ENCODE measurements around the gene BCO2.

Gene BCO2

DNA sequence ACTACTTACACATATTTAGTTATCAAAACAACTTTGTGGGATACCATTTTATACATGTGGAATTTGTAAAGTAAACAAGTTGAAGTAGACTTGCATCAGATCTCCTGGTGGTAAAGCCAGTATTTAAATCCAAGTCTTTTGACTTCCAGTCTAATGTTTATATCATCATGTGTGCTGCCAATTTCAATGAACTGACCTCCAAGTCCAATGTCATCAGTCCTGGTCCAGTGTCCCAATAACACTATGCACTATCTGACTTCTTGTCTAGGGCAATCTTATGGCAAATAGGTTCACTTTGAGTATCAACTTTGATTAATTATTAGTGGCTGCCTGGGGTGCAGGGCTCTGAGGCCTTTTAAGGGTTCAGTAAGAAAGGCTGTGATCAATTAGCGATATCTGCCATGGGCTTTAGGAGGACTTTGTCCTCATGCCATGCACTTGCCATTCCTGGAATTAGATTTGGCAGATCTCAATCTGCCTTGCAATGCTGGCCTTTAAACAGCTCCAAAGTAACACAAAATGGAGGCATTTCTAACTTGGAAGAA is 41.3 kb downstream of the BCO2 start:
- peak; percentile 34 for DNase-seq (ENCODE audit: low read depth)

DNA sequence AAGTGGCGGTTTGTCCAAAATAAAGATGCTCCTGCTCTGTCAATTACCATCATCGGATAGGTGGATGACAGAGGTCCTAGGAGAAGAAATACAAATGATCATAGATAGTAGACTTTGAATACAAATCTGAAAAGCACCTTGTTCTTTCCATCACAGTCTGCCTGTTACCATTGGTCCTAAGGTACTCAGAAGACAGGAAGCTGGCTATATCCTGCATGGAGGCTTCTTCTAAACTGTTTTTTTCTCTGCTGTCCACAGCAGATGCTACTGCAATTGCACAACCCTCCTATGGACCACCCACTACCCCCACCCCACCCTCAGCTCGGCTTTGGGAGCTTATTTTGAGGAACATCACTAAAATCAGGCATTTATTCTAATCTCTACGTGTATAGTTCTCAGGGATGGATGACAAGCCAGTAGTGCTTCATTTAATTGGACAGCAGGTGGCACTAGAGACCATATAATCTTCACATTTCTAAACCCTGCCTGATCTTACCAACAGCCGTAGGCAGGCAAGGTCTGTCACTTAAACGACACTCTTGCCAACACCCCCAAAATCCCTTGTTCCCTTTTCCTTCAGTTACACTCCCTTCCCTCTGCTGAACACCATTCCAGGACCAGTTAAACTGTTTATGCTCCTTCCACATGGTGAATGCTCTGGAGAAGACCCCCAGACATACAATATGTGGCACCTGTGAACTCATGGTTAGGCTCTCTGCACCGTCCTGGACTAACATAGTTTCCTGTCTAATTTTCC is 44.3 kb downstream of the BCO2 start:
- peak; percentile 72 for DNase-seq (ENCODE audit: low read depth)

DNA sequence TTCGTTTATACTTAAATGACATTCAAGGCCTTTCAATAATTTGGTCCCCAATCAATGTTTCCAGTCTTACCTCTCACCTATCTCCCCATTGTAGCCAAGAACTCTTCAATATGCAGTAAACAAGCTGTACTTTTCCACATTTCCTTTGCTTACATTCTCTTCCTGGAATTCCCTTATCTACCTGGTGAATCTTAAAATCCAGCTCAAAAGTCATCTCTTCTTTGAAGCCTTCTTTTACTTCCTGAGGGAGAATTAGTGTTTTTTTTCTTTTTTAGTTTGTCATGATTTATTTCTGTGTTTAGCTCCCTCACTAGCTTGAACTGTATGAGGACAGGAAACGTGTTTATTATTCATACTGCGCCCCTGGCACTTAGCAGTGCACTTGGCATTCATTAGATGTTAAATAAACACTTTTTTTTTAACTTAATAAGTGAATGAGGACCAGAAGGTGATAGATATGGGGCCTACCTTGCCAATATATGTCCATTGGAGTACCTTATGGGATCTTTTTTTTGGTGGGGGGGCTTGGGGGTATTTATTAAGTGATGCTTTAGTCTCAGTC is 46.0 kb downstream of the BCO2 start:
- DNase-seq (ENCODE audit: low read depth): no peak

DNA sequence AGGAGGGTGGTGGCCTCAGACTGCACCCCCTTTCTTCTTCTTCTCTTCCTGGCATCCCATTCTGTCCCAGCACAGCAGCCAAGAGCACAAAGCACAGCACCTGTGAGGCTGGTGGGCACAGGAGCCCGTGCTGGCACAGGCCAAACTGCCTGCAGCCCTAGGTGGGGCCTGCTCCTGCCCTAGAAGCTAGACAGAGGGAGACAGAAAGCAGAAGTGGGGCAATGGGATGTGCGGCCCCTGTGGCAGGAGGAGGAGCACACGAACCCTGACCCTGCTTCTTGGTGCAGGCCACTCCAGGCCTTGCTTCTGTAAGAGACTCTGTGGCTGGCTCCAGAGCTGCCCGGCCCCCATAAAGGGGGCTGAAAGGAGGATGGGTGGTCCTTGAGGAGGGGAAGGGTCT is 47.0 kb downstream of the BCO2 start:
- no peak for DNase-seq (ENCODE audit: low read depth)

DNA sequence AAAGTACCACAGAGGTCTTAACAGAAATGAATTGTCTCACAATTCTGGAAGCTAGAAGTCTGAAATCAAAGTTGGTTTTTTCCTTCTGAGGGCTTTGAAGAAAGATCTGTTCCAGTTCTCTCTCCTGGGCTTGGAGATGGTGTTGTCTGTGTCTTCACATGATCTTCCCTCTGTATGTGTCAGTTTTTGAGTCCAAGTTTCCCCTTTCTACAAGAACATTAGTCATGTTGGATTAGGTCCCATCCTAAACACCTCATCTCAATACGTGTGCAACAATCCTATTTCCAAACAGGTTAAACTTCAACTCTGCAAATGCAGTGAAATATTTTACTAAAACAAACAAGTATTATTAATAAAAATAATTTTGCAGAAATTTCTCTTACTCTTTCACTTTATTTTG is 47.8 kb downstream of the BCO2 start:
- peak; percentile 26 for DNase-seq (ENCODE audit: low read depth)

DNA sequence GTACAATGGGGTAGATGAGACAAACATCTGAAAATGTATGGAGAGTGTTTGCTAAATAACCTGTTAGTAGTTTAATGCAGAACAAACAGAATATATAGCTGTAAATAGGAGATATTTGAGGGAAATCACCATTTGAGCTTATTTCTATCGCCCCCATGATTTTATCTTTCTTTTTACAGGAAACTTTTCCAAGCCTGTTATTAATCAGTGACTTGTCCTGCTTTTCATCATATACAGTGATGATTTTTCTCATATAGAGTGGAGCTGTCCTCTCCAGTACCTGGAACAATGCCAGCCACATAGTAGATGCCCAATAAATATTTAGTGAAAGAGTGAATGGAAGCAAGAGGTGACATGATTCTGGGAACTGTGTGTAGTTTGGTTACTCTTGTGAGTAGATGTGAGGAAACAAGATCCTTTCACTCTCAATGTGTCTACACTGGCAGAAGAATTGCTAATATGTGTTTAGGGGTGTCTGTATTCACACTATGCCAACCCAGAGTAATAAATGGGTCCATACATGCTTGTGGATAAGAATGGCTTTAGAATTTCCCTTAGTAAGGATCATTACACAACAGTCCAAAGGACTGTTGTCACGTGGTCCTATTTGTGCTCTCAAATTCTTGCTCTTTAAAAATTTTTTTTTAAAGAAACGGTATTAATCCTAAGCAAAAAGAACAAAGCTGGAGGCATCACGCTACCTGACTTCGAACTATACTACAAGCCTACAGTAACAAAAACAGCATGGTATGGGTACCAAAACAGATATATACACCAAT is 48.6 kb downstream of the BCO2 start:
- DNase-seq (ENCODE audit: low read depth): no peak

DNA sequence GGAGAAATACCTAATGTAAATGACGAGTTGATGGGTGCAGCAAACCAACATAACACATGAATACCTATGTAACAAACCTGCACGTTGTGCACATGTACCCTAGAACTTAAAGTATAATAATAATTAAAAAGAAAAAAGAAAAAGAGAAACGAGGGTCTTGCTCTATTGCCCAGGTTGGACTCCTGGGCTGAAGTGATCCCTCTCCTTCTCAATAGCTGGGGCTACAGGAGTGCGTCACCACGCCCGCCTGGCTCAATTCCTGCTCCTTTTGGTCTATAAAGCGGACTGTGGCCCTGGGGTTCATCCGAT is 50.4 kb downstream of the BCO2 start:
- peak; percentile 85 for DNase-seq (ENCODE audit: low read depth)

DNA sequence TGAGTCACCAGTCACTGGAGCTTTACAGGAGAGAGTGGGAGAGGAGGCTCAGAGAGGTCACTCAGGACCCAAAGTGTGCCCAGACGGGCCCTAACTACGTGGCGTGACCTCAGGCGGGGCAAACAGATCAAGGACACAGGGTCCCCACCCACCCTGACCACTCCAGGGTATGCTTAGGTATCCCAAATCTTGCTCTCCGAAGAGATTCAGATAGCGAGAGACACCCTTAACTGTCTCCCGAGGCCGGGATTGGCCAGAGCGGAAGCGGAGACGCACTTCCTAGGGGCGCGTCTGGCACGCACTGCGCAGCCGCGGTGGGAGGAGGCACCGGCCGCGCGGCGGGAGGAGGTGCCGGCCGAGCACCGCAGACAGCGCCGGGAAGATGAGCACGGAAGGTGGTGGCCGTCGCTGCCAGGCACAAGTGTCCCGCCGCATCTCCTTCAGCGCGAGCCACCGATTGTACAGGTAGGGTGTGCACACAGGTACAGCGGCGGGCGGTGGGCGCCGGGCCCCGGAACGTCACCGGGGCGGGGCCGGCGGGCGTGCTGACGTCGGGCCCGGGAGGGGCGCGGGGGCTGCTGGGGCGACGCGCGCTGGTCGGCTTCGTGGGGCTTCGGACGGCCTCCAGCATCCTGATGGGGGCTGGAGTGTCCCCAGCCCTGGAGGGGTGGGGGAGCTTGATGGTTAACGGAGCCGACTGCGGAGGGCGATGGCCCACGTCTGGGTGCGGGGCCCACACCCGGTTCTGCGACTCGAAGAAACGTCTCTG is 50.9 kb downstream of the BCO2 start, which contains the start of gene PTS:
Gene PTS (plus strand): TSS at position 367 of the 769 bp plus-strand sequence. CDS start 16 bp downstream, at position 383.
- peak; percentile 91 for DNase-seq (ENCODE audit: low read depth)

DNA sequence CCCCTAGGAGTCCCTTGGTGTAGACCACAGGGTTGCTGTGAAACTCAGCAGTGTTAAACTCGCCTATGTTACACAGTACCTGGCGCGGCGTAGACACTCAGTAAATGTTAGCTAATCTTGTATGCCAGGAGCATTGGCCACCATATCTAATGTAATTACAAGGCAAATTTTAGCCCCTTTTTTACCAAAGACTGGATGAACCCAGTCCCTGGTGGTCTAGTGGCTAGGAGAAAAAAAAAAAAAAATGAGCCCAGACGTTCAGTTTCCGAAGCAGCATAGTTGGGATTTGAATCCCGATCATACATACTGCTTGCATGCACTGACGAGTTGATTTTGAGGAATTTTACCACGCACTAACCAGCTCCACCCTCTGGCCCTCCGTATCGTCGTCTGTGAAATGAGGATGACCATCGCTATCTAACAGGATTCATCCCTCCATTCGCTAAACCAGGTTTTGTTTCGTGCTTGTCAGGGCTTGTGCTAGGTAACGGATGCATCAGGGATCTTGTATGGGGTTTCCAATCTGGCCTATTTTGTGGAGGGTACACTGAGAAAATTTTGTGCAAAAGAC is 51.6 kb downstream of the BCO2 start:
- peak; percentile 40 for DNase-seq (ENCODE audit: low read depth)

DNA sequence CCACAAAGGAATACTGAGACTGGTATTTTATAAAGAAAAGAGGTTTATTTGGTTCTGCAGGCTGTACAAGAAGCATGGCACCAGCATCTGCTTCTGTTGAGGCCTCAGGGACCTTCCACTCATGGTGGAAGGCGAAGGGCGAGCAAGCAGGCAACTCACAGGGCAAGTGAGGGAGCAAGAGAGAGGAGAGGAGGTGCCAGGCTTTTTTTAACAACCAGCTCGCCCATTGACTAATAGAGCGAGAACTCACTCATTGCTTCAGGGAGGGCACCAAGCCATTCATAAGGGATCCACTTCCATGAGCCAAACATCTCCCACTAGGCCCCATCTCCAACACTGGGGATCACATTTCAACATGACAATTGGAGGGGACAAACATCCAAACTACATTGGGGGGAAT is 52.2 kb downstream of the BCO2 start:
- DNase-seq (ENCODE audit: low read depth): no peak

DNA sequence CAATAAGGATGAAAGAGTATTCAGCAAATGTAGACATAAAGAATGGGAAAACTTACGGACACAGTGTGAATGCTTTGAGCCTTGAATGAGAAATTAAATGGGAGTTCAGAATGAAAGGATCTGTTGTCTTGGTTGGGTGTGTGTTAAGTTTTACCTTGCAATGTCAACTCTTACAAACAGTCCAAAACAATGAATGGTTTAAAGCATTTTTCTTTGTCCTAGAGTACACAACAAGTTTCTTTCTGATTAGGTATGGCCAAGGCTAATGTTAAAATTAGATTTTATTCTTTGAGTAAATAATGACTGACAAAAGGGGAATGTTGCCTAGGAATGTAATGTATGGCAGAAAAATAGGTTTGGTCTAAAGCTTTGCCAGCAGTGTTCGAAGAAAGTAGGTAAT is 53.4 kb downstream of the BCO2 start:
- no peak for DNase-seq (ENCODE audit: low read depth)

DNA sequence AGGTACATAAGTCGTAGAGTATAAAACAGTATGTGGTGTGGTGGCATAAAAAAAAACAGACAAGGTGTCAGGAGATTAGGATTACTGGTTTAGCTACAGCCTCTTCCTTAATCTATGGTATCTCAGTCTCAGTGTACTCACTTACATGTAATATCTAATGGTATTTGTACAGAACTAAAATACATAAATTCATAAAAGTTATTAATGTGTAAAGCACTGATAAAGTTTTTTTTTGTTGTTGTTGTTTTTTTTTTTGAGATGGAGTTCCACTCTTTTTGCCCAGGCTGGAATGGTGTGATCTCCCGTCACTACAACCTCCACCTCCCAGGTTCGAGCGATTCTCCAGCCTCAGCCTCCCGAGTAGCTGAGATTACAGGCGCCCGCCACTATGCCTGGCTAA is 53.8 kb downstream of the BCO2 start:
- no peak for DNase-seq (ENCODE audit: low read depth)

DNA sequence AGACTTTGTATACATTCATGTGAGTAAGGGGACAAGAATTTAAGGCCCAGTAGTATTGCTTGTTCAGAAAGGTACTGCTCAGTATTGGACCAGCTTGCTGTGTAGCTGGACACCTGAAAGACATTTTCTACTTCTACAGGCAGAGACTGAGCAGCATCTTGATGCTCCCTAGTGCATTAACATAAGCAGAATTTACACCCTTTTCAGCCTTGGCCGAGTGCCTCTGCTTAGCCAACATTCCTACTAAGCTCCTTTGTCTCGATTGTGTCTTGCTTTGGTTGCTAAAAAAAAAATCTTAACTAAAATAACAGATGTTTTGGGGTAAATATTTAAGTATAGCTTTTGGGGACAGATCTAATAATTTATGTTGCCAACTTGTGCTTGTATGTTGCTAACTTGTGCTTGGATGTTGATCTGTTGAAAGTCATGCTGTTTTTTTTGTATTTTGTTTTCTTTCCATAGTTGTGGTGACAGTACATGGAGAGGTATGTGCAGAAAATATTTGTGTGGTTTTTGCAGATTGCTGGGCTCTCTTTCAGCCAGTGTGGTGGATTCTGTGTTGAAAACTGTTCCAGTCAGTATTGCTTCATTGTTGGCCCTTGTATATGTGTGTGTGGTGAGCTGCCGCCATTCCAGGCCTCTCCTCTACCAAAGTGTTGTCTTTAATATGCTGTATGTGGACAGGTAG is 54.6 kb downstream of the BCO2 start:
- DNase-seq (ENCODE audit: low read depth): no peak

DNA sequence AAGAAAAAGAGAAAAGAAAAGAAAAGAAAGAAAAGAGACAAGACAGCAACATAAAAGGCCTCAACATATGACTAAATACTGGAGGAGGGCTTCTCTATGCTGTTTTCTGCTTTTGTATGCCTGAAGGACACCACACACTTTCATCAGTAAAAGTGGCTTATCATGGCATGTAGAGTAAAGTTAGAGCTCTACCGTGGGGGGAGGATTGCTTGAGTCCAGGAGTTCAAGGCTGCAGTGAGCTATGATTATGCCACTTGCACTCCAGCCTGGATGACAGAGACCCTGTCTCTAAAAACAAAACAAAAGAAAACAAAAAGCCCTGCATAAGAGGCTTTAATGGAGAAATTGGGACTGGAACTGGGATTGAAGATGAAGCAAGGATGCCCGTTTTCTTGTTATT is 56.6 kb downstream of the BCO2 start:
- DNase-seq (ENCODE audit: low read depth): no peak

DNA sequence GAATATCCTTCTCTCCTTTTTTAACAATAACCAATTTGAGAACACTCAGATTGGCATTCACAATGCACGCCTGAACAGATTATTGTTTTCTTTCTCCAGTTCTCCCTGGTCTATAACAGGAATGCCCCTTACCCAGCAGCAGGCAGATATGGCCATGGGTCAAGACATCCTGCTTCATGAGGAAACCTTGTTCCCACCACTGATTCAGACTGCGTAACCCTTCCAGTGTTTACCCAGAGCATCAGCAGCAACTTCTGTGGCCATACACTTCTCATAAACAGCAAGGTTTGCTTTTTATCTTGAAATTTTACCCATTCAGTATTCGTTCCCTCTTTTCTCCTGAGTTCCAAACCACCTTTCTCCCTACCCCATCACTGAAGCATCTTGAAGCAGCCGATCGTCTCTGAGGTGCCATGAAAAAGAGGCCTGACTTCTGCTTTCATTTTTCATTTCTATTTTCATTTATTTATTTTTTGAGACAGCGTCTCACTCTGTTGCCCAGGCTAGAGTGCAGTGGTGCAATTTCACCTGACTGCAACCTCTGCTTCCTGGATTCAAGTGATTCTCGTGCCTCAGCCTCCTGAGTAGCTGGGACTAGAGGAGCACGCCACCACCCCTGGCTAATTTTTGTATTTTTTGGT is 60.6 kb downstream of the BCO2 start:
- DNase-seq (ENCODE audit: low read depth): no peak

DNA sequence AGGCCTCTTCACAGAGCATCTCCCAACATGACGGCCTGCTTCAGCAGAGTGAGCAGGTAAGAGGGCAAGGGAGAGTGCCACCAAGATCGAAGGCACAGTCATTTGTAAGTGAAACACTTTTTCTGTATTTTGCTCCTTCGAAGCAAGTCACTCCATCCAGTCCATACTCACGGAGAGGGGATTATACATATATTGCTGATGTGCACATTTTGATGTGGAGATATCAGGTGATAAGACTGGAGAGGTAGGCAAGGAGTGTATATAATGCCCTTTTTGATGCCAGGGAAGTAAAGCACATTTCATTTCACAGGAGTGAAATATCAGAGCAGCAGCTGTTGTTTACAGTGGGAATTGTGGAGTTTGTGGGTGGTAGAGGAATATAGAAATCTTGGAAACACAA is 62.1 kb downstream of the BCO2 start:
- DNase-seq (ENCODE audit: low read depth): no peak

DNA sequence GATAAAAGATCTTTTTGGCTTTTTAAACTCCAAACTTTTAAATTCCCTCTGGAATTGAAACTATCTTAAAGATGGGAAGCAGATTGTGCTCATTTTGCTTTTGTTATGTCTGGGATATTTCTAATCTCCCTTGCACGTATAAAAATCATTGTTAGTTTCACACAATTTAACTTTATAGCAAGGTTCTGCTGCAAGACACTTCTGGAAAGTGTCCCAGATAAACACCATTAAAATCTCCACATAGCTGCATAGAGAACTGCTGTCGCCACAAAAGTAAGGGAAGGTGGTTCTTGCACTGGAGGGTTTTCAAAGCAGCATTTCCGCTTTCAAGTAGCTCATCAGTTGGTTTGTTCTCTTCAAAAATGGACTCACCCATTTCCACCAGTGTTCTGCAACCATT is 62.7 kb downstream of the BCO2 start:
- DNase-seq (ENCODE audit: low read depth): no peak

DNA sequence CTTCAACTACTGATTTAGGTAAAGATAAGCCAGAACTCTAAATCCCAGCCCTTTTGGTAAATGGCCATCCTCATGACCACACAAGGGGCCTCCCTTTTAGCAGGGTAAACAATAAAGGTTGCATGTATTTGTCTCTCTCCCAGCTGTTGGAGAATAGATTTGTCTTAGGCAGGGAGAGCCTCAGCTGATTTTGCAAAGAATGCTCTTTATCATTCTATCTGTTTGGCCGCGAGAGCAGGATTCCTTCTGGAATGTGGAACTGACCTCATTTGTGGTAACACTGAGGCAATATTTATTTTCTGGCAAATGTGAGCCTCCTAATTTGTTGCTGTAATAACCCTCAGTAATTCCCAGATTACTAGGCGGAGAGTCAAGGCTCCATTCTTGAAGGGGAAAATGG is 66.2 kb downstream of the BCO2 start:
- no peak for DNase-seq (ENCODE audit: low read depth)

DNA sequence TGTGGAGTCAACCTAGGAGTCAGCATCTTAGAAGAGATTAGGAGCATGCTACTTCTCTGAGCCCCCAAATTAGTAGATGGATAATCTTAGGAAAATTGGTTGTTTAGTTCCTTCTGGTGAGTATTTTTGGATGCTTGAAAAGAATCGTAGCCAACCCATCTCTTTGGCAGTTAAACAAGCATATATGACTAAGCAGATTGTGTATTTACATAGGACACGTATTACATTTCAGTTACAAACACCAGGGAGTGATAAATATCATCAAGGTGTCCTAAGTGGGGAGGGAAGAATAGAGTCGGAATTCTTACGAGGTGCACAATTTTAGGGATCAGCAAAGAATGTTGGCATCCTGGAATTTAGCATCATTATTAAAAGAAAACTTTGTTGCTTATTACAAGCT is 71.9 kb downstream of the BCO2 start:
- DNase-seq (ENCODE audit: low read depth): no peak

DNA sequence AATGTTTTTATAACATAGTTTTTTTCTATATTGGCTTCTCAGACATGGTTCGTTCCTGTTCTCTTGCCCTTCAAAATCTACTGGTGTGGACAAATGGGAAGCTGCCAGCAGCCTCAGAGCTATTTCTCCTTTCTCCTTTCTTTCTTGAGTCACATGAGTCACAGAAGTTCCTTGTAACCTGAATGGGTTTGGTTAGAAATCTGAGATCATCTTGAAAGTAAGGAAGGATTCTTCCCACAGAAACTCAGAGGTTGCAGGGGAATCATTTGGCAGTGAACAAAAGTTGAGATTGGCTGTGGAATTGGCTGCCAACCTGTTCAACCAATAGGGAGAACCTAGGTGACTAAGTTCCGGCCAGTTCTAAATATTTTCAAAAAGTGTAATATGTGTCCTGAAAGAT is 72.9 kb downstream of the BCO2 start:
- peak; percentile 33 for DNase-seq (ENCODE audit: low read depth)
